ENCODE measurements around the gene PTPRN2. TPM values are rescaled to one million over a fixed set of nuclear protein-coding genes. Genes with fewer than 3 reads are reported as not detected.

PTPRN2 gene
- total and polyA plus RNA-seq, 9 of the 15 experiments (the other 6 are each of a cell fraction or from before 2014, with no cell fraction given): not detected

- CTCF ChIA-PET (ENCODE audit: low intra/inter-chr PET ratio): no interaction called here
Measured at GRCh38 chr7:157785486-157786186, 802.0 kb downstream of the PTPRN2 start.

More at GRCh38 chr7:157785486-157786186, 802.0 kb downstream of the PTPRN2 start:
- POLR2A ChIA-PET: interaction anchor here (0.6 kb wide), 1 partner anchor 16 kb away, joined by 4 read pairs; no protein-coding TSS in a partner anchor
- Histone ChIP-seq H3K9me1 (ENCODE audit: control insufficient read depth, insufficient read depth, low read length) (no peaks in the 10 kb centered on the region), H3K27ac (ENCODE audit: extremely low read depth, low read depth, low read length) (no peak overlapping the region), H3K36me3 (ENCODE audit: control insufficient read depth, insufficient read depth, low read length) (no peaks in the 10 kb centered on the region), H3K9ac (ENCODE audit: insufficient read depth in 1 of 2, low read depth in 2 of 2, low read length in 2 of 2) (no peak overlapping the region), H4K20me1 (replicated peaks; ENCODE audit: control insufficient read depth, insufficient read depth, low read length) (peaks cover 29% of the 10 kb centered on the region), H3K4me3 (no peak overlapping the region), H3K9me3 (replicated peaks; ENCODE audit: control insufficient read depth, insufficient read depth, low read depth, low read length) (no peaks in the 10 kb centered on the region), H2AFZ (ENCODE audit: low read depth, low read length) (no peak overlapping the region), H3K79me2 (ENCODE audit: control insufficient read depth, insufficient read depth, low read length) (no peaks in the 10 kb centered on the region), H3K27me3 (ENCODE audit: control insufficient read depth in 2 of 2, insufficient read depth in 2 of 2, low read length in 2 of 2) (peaks cover 52 to 94% of the 10 kb centered on the region in 2 experiments), H3K4me1 (replicated peaks in 1 of 2; ENCODE audit: control insufficient read depth in 2 of 2, insufficient read depth in 2 of 2, low read length in 2 of 2) (peaks cover 0 to 3% of the 10 kb centered on the region in 2 experiments; a peak in 1 of 5 replicates), H3K4me2 (ENCODE audit: insufficient read depth, low read length) (no peak overlapping the region)
- in situ Hi-C loops (cut with MboI) (no loop called here), intact Hi-C loops (cut with micrococcal nuclease) (no loop called here)
- FAIRE-seq: no peak
- no peak for DNase-seq (ENCODE audit: extremely low read depth in 1 of 4, low spot score in 3 of 4)
- ATAC-seq: no peak
- 2% methylated on average over 27 of the region's 32 CpGs for WGBS (ENCODE audit: insufficient coverage, low coverage, missing lambda C conversion rate)
- no peak for TF ChIP-seq ZNF77 (CRISPR knock-in tag; IDR thresholded peaks at IDR 0.05)
- no peak for TF ChIP-seq ZFX (CRISPR knock-in tag; IDR thresholded peaks at IDR 0.05)
- TF ChIP-seq MAFK (IDR thresholded peaks at IDR 0.05; ENCODE audit: low read length): no peak
- no peak for TF ChIP-seq GABPB1 (CRISPR knock-in tag; IDR thresholded peaks at IDR 0.05)
- TF ChIP-seq AFF4 (CRISPR knock-in tag; IDR thresholded peaks at IDR 0.05): no peak
- TF ChIP-seq SRF (CRISPR knock-in tag; IDR thresholded peaks at IDR 0.05): no peak
- TF ChIP-seq LEF1 (IDR thresholded peaks at IDR 0.05): no peak
- no peak for TF ChIP-seq CBX5 (IDR thresholded peaks at IDR 0.05; ENCODE audit: borderline replicate concordance, low read depth)
- no peak for TF ChIP-seq KAT7 (CRISPR knock-in tag; IDR thresholded peaks at IDR 0.05; ENCODE audit: borderline replicate concordance)
- no peak for TF ChIP-seq ZNF780A (CRISPR knock-in tag; IDR thresholded peaks at IDR 0.05)
- TF ChIP-seq BACH1 (tag; IDR thresholded peaks at IDR 0.05): no peak
- no peak for TF ChIP-seq TSC22D4 (tag; IDR thresholded peaks at IDR 0.05)
- TF ChIP-seq XRCC4 (IDR thresholded peaks at IDR 0.05; ENCODE audit: extremely low read depth, insufficient read depth, insufficient read length): no peak
- TF ChIP-seq HMG20B (CRISPR knock-in tag; IDR thresholded peaks at IDR 0.05): no peak
- TF ChIP-seq TCF3 (CRISPR knock-in tag; IDR thresholded peaks at IDR 0.05): no peak
- TF ChIP-seq ZNF146 (CRISPR knock-in tag; IDR thresholded peaks at IDR 0.05; ENCODE audit: unreplicated experiment): no peak
- TF ChIP-seq E2F8 (IDR thresholded peaks at IDR 0.05; ENCODE audit: low read depth, partially characterized antibody): no peak
- BruUV-seq (replicated peaks): no TSS peak
